Stimulated activated CD4-positive, alpha-beta T cell treated with anti-CD3 and anti-CD28 coated beads, Interleukin-15, amount 100 ng/mL, for 1 hour (primary cell): ENCODE results near the gene KDM4F.

Source experiments
- DNase-seq, 2 donors: peaks; one replicate each; pipeline ENCODE4 v3.0.0-alpha.2; 2020; ENCODE audit warnings: low read depth in 1 of 2, low spot score in 1 of 2

Gene KDM4F

GRCh38 chr11:95089620-95090542 is 40.7 kb downstream of the KDM4F start, which contains the start of gene ENDOD1:
ENDOD1 (plus strand) TSS chr11:95089846; CDS start chr11:95089928, 82 bp downstream.
- peak; percentile 72 to 83 for DNase-seq

GRCh38 chr11:95091663-95092180 is 42.5 kb downstream of the KDM4F start:
- no peak for DNase-seq

GRCh38 chr11:95092549-95093324 is 43.5 kb downstream of the KDM4F start:
- DNase-seq: no peak

GRCh38 chr11:95093548-95093947 is 44.3 kb downstream of the KDM4F start:
- no peak for DNase-seq

- no peak for DNase-seq
These were observed 46.8 kb downstream of the KDM4F start for GRCh38 chr11:95095858-95096587.

GRCh38 chr11:95097209-95097608 is 48.0 kb downstream of the KDM4F start:
- no peak for DNase-seq

- DNase-seq: no peak
These were observed 49.6 kb downstream of the KDM4F start for GRCh38 chr11:95098826-95099225.

- DNase-seq: no peak
These were observed 51.0 kb downstream of the KDM4F start for GRCh38 chr11:95100191-95100648.
